ENCODE data around the gene TNS1. TPM values are rescaled to one million over a fixed set of nuclear protein-coding genes. Genes with fewer than 3 reads are reported as not detected.

TNS1 gene
- polyA plus RNA-seq, 4 donors = 56.1 to 65.8 (median 61.6) TPM

GRCh38 chr2:217919204-217919603 is 83.6 kb downstream of the TNS1 start:
- DNase-seq (ENCODE audit: low read depth in 4 of 4, low spot score in 3 of 4) = no peak

GRCh38 chr2:217918308-217919024 is 84.3 kb downstream of the TNS1 start:
- DNase-seq (ENCODE audit: low read depth in 4 of 4, low spot score in 3 of 4) = no peak

DNA sequence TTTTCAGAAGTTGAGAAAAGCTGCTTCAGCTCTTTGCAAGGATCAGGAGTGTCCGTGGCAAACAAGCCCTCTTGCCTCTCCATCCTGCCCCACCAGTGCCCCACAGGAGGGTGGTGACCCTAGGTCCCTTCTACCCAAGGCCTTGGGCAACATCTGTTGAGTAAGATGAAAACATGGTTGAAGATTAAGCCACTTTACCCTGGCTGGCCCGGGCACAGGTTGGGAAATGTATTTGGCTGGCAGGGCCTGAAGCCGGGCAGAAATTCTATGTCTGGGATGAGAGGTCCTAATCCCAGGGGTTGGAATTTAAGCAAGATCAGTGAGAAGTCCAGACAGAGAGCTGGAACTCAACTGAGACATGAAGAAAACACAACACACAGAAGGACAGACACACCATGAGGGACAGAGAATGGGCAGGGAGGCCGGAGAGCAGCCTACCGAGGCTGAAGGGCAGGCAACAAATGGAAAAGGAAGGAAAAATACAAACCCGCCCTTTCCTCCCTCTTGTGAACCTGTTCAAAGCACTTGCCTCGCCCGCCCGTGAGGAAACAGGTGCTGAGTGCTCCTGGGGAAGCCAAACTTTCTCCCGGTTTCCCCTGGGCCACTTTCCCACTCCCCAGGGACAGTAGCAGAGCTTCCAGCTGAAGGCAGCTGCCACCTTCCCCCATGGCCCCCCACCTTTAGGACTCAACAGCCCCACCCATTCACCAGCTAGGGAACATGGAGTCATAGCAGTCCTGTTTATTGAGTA is 86.1 kb downstream of the TNS1 start:
- DNase-seq (ENCODE audit: low read depth in 4 of 4, low spot score in 3 of 4) = no peak

GRCh38 chr2:217915706-217916105 is 87.1 kb downstream of the TNS1 start:
- DNase-seq (ENCODE audit: low read depth in 4 of 4, low spot score in 3 of 4) = no peak

- DNase-seq (ENCODE audit: low read depth in 4 of 4, low spot score in 3 of 4) = no peak
Measured at GRCh38 chr2:217914878-217915277, 87.9 kb downstream of the TNS1 start.

DNA sequence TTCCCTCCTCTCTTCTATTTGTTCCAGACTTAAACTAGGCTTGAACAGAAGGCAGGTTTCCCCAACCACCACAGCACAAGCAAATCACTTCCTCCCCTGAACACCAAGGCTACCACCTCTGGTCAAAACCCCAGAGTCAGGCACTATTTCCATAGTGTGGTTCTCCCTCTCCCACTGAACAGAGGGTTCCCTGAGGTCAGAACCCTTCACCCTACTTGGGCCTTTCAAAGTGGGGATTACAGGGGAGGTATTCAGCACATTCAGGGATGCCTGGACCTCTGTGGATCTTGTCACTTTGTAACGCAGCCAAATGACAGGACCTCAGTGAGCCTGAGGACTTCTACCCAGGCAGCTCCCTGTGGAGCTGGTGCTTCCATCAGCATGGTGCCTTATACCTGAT is 88.7 kb downstream of the TNS1 start:
- DNase-seq (ENCODE audit: low read depth in 4 of 4, low spot score in 3 of 4) = no peak

DNA sequence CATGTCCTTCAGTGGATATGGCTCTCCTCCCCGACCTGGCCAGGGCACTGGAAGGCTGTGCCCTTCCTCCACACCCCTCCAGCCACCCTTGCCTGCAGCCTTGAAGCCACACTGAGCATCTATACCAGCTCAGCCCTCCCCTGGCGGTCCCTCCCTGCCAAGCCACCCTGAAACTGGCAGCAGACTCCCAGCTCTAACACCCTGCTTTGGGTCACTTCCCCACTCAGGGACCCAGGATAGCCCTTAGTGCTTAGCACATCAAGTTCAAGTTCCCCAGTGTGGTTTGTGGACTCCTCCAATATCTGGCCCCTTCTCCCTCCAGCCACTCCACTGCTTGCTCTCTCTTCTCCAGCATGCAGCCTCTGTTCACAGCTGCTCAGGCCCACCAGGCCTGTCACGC is 89.4 kb downstream of the TNS1 start:
- no peak for DNase-seq (ENCODE audit: low read depth in 4 of 4, low spot score in 3 of 4)

- DNase-seq (ENCODE audit: low read depth in 4 of 4, low spot score in 3 of 4) = no peak
Measured at GRCh38 chr2:217912098-217913024, 90.4 kb downstream of the TNS1 start.

GRCh38 chr2:217911283-217912097 is 91.3 kb downstream of the TNS1 start:
- DNase-seq (ENCODE audit: low read depth in 4 of 4, low spot score in 3 of 4) = no peak

DNA sequence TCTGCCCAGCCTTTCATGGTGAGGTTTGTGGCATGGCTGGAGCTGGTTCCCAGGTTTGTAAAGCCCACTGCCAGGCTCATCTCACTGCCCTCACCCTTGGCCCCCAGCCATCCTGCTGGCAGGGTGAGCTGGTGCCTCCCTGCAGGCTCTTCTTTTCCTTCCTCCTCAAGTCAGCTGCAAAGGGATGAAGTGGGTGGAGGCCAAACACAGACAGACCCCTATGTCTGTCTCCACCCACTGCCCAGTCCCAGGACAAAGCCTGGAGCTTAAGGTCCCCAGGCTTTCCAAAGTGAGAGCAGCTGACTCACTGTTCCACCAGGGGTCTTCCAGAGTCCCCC is 92.0 kb downstream of the TNS1 start:
- DNase-seq (ENCODE audit: low read depth in 4 of 4, low spot score in 3 of 4) = no peak

GRCh38 chr2:217909156-217909820 is 93.5 kb downstream of the TNS1 start:
- no peak for DNase-seq (ENCODE audit: low read depth in 4 of 4, low spot score in 3 of 4)

- DNase-seq (ENCODE audit: low read depth in 4 of 4, low spot score in 3 of 4) = no peak
Measured at GRCh38 chr2:217908544-217908943, 94.3 kb downstream of the TNS1 start.

DNA sequence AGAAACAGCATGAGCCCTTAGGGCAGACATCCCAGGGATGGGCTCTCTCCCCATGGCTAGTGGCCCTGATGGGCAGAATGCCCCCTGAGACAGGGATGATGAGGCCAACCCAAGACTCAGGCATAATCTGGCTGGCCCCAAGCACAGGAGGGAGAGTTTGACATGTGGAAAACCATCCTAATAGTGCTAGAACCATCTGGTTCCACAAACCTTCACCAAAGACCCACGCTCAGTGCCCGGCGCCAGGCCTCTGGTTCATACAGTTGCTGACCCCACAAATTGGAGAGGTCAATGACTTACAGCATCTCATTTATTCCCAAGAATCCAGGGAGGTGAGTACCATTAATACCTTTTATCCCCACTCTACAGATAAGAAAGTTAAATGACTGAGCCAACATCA is 95.5 kb downstream of the TNS1 start:
- no peak for DNase-seq (ENCODE audit: low read depth in 4 of 4, low spot score in 3 of 4)

DNA sequence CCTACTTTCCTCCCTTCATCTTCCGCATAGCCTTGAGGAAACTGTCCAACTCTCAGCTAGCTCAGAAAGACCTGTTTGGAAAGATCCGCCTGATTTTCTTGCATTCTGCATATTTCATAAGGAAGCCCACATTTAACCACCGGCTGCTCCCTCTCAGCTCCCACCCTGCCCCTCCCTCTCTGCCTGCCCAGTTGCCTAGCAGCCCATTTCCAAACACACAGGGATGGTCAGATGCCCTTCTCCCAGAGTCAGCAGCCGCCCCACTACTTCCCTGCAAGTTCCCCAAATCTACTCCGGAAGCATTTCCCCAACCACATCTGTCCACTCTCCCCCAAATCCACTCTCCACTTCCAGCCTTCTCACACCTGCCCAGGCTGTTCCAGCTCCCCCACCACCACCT is 96.0 kb downstream of the TNS1 start:
- DNase-seq (ENCODE audit: low read depth in 4 of 4, low spot score in 3 of 4) = no peak

GRCh38 chr2:217905896-217906295 is 96.9 kb downstream of the TNS1 start:
- no peak for DNase-seq (ENCODE audit: low read depth in 4 of 4, low spot score in 3 of 4)

DNA sequence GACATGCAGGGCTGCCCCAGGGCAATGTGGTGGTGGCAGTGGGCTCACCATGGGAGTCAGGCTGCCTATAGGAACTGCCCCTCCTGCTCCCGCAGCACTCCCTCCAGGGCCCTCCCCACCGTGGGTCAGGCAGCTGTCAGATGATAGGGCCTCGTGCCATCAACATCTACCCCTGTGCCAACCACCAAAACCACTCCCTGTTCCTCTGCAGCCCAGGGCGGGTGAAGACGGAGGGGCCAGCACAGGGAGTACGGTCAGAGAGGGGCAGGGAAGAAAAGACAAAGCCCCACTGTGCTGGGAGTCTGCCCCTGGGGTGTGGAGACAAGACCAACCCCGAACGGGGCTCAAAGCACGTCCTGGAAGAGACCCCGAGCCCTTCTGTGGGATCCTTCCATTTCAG is 97.4 kb downstream of the TNS1 start:
- no peak for DNase-seq (ENCODE audit: low read depth in 4 of 4, low spot score in 3 of 4)

- DNase-seq (ENCODE audit: low read depth in 4 of 4, low spot score in 3 of 4) = no peak
Measured at GRCh38 chr2:217904614-217904965, 98.2 kb downstream of the TNS1 start.

DNA sequence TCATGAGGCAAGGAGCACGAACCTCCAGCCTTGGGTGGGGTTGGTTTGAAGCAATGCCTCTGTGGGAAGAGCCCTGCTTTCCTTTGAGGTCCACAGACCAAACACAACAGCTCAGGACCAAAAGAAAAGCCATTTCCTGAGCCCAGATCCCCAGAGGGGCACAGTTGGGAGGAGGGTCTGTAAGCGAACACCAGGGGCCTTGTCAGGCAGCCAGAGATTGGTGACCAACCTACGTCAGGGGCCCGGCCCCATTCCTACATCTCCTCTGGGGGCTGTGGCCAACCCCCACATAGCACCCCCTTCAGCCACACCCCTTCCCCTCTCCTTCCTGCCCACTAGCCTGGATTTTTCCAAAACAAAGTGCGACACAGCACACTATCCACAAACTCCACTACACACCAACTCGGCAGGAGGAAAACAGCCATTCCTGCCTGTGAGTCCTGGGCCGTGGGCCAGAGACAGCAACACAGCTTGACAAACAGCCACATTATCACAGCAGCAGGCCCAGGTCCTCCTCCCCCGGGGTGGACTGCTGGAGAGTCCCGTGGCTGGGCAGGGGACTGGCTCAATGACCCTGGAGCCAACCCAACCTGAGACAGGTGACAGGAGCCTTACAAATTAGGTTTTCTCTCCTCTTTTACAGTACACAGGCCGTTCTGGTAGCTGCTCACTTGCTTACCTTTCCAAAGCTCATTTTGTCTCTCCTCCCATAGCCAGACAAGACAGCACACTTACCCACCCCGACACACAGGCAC is 98.8 kb downstream of the TNS1 start:
- peak in 1 of 4 donors; percentile 56 for DNase-seq (ENCODE audit: low read depth in 4 of 4, low spot score in 3 of 4)

- DNase-seq (ENCODE audit: low read depth in 4 of 4, low spot score in 3 of 4) = no peak
Measured at GRCh38 chr2:217903142-217903858, 99.5 kb downstream of the TNS1 start.
